OCI-LY3 (cell line): ENCODE results near the gene TYMP.
"Not testable (repeated sequence)": the region's sequence is repeated elsewhere in the genome, so short reads cannot be mapped to it uniquely, and the experiment has no call there.

Experiments
- CTCF ChIP-seq: fragments of 200-600, 300-600 bp; sonication (generic); IDR thresholded peaks from 2 replicates; pipeline ENCODE4 v1.5.1; 2014; ENCODE audit warnings: antibody characterized with exemption, low read length, low read depth
- EZH2phosphoT487 ChIP-seq: fragments of 200-600 bp; shearing (Covaris generic); IDR thresholded peaks from 2 replicates; pipeline ENCODE4 v1.6.1; 2018; ENCODE audit warnings: antibody characterized with exemption, mixed run types, low read depth

GRCh38 chr22:50533856-50534711, 4.3 kb upstream of the TYMP start:
- TF ChIP-seq CTCF, EZH2phosphoT487: not testable (repeated sequence)
